Thymus (tissue), 11 donors: Measurements from ENCODE around the gene CRTC1. TPM values are rescaled to one million over a fixed set of nuclear protein-coding genes. Genes with fewer than 3 reads are reported as not detected.

ENCODE experiments used
- DNase-seq, 9 donors: peaks; one replicate each; pipeline ENCODE4 v3.0.0-alpha.2; 2013; ENCODE audit warnings: low spot score in 9 of 9, low read depth in 6 of 9, missing footprints in 1 of 9
- H3K27ac ChIP-seq, 2 donors: one replicate each; pipeline ENCODE4 v1.5.1; 2013; ENCODE audit warnings: control low read depth in 1 of 2, low read depth in 1 of 2, low read length in 1 of 2, mild to moderate bottlenecking in 1 of 2, moderate library complexity in 1 of 2
- H3K27me3 ChIP-seq, 2 donors: one replicate each; pipeline ENCODE4 v1.5.1; 2013; ENCODE audit warnings: low read length in 1 of 2; ENCODE audit not compliant: control insufficient read depth in 2 of 2, insufficient read depth in 1 of 2
- H3K36me3 ChIP-seq, 2 donors: one replicate each; pipeline ENCODE4 v1.5.1; 2013; ENCODE audit warnings: low read length in 1 of 2, mild to moderate bottlenecking in 1 of 2, moderate library complexity in 1 of 2; ENCODE audit not compliant: control insufficient read depth in 2 of 2, insufficient read depth in 2 of 2
- H3K4me1 ChIP-seq, 2 donors: one replicate each; pipeline ENCODE4 v1.5.1; 2013; ENCODE audit warnings: low read length in 2 of 2; ENCODE audit not compliant: control insufficient read depth in 2 of 2, insufficient read depth in 2 of 2
- H3K4me3 ChIP-seq, 2 donors: one replicate each; pipeline ENCODE4 v1.5.1; 2013; ENCODE audit warnings: low read length in 2 of 2, control low read depth in 1 of 2, mild to moderate bottlenecking in 1 of 2
- H3K9me3 ChIP-seq, 2 donors: one replicate each; pipeline ENCODE4 v1.5.1; 2013; ENCODE audit warnings: low read length in 1 of 2, mild to moderate bottlenecking in 1 of 2; ENCODE audit not compliant: control insufficient read depth in 2 of 2, insufficient read depth in 1 of 2
- WGBS: extraction: QIAGEN DNeasy Blood & Tissue Kit; methylation state at CpG from one replicate; pipeline ENCODE4 v1.1.7; 2013; 5-methylcytosine and 5-hydroxymethylcytosine counted together
- polyA plus RNA-seq: library from polyadenylated mRNA; stranded (reverse); fragments of 200-250 nt; gene quantifications from one replicate; pipeline ENCODE4 v1.2.3, GENCODE V29; 2013
- total RNA-seq: library from RNA; stranded (reverse); fragments of 120-200 nt; gene quantifications from one replicate; pipeline ENCODE4 v1.2.4, GENCODE V29; 2013
- donor health status: healthy.

The CRTC1 gene
- total and polyA plus RNA-seq, 2 donors: 1.2 to 9.7 TPM

DNA sequence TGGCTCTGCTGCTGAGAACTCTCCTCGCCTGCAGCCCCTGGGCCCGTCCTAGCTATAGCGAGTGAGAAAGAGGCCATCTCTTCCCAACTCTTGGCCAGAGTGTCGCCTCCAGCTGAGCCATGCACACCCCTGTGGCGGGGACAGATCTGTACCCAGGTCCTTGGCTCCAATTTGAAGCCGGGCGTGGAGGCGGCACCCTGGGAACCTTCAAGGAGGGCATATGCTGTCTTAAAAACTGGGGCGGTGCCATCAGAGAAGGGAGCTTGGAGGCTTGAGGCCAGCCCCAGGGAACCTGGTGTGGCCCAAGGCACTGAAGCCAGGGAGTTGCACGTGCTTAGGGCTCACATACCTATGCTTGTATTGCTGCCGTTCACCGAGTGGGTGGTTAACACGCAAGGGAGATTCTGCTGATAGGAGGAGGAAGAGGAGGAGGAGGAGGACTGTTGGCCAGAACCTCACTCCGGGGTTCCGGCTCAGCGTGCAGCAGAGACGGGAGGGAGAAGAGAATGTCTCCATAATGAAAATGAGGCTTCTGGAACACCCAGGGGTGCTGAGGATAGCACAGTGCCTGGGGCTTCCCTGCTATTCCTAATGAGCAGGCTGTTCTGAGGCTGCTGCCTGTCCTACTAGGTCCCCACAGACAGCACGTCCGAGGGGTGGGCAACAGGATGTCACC, 67.0 kb downstream of the CRTC1 start:
- DNase-seq: no peak
- H3K36me3 ChIP-seq: peaks cover 2 to 10% of the 10 kb centered on the region in 2 donors
- WGBS: 98% methylated on average over 19 of the region's 19 CpGs

DNA sequence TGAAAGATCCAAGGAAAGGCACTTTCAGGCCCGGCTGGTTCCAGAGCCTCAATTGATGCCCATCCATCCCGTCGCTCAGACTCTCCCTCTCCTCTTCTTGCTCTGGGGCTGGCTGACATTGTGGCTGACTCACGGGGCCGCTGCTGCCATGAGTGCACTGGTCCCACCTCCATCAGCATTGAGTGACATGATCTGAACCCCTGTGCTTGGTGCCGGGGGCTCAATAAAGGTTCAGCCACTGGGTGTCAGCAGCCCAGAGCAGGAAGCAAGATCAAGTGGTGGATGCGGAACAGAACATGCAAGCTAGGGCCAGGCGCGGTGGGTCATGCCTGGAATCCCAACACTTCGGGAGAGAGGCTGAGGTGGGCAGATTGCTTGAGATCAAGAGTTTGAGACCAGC, 68.1 kb downstream of the CRTC1 start:
- WGBS: 96% methylated on average over 10 of the region's 10 CpGs
- Histone ChIP-seq H3K4me1 (peaks cover 0 to 4% of the 10 kb centered on the region in 2 donors), H3K36me3 (peaks cover 2 to 12% of the 10 kb centered on the region in 2 donors), H3K9me3 (no peaks in the 10 kb centered on the region), H3K27me3 (no peaks in the 10 kb centered on the region), H3K4me3 (no peak overlapping the region), H3K27ac (no peak overlapping the region)
- no peak for DNase-seq

More for the DNA sequence above, 67.0 kb downstream of the CRTC1 start:
- Histone ChIP-seq H3K27me3 (no peaks in the 10 kb centered on the region), H3K4me3 (no peak overlapping the region), H3K27ac (no peak overlapping the region), H3K4me1 (peaks cover 0 to 10% of the 10 kb centered on the region in 2 donors), H3K9me3 (no peaks in the 10 kb centered on the region)

DNA sequence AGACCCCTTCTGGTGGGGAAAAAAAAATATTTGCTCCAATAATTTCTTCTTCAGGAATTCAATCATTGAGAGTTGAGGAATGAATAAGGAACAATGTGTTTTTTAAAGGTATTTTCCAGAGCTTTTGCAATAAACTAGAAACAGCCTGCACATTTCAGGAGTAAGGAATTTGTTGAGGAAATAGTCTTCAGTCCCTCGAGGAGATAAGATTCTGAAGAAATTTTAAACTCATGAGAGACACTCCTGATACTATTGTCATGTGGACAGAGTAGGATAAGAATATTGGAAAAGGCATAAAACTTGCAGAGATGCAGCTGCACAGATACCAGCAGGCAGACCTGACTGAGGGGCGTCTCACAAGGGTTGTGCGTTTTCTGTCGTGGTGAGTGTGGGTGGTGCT, 71.0 kb downstream of the CRTC1 start:
- DNase-seq: no peak
- Histone ChIP-seq H3K4me3 (no peak overlapping the region), H3K36me3 (peaks cover 2 to 16% of the 10 kb centered on the region in 2 donors), H3K4me1 (no peaks in the 10 kb centered on the region), H3K9me3 (no peaks in the 10 kb centered on the region), H3K27ac (no peak overlapping the region), H3K27me3 (no peaks in the 10 kb centered on the region)
- WGBS: 97% methylated on average over 4 of the region's 4 CpGs

DNA sequence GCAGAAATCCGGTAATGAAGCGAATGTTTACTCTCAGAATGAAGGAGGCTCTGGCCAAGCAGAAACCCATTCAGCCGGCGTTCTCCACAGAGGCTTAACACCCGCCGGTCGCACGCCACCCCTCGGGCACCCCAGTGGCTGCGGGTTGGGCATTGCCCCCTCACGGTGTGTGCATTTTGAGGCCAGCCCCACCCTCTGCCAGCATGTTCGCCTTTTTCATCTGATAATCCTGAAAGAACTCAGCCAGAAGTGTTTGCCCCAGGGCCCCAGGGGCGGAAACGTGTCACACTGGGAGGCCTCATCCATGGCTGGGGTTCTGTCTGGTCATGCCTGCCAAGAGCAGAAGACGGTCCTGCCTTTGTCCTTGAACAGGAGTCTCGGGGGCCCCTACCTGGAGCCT, 73.4 kb downstream of the CRTC1 start:
- WGBS: 96% methylated on average over 16 of the region's 16 CpGs

DNA sequence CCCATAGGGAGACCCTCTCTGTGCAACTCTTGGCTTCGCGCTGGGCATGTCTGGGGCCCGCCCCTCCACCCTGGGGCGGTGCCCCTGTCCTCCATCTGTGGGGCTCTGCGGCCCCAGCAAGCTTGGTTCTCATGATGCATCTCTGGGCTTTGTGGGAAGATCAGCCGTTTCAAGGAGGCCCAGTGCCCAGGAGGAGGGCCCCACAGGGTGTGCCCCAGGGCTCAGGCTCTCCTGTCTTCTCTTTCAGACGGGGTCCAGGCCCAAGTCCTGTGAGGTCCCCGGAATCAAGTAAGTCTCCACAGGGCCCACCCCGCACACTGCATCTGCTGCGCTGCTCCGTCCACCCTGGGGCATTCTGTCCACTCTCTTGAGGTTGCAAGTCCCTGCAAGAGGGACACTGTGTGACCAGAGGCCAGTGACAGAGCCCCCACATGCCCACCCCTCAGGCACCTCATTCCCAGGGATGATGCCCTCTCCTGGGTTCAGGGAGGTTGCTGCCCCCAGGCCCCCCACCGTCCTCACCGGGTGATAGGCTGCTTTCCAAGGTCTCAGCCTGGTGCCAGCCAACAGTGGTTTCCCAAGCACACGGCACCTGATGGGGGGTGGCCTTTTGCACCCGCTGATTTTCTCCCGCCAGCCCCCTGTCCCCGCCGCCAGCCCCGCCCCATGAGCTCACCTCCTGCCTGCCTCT, 76.0 kb downstream of the CRTC1 start:
- H3K9me3 ChIP-seq: no peaks in the 10 kb centered on the region
- H3K27me3 ChIP-seq: no peaks in the 10 kb centered on the region
- no peak for DNase-seq
- no peak overlapping the region for H3K27ac ChIP-seq
- peaks cover 0 to 11% of the 10 kb centered on the region in 2 donors for H3K4me1 ChIP-seq
- H3K36me3 ChIP-seq: peaks cover 0 to 6% of the 10 kb centered on the region in 2 donors
- 96% methylated on average over 19 of the region's 19 CpGs for WGBS
- H3K4me3 ChIP-seq: no peak overlapping the region

More for the DNA sequence above, 73.4 kb downstream of the CRTC1 start:
- Histone ChIP-seq H3K4me3 (no peak overlapping the region), H3K36me3 (peaks cover 2 to 8% of the 10 kb centered on the region in 2 donors), H3K4me1 (peaks cover 0 to 3% of the 10 kb centered on the region in 2 donors), H3K9me3 (no peaks in the 10 kb centered on the region), H3K27ac (no peak overlapping the region), H3K27me3 (no peaks in the 10 kb centered on the region)
- DNase-seq: no peak

DNA sequence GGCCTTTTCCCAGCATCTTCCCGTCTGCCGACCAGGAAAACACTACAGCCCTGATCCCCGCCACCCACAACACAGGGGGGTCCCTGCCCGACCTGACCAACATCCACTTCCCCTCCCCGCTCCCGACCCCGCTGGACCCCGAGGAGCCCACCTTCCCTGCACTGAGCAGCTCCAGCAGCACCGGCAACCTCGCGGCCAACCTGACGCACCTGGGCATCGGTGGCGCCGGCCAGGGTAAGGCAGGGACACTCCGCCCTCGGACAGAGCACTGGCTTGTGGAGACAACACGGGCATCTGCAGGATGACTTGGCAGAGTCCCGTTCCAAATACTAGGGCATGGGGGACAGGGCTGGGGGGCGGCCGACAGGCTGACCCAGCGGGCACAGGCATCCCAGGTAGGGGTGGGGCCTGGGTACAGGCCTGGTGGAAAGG, 76.5 kb downstream of the CRTC1 start:
- peaks cover 0 to 17% of the 10 kb centered on the region in 2 donors for H3K4me1 ChIP-seq
- H3K36me3 ChIP-seq: peaks cover 0 to 6% of the 10 kb centered on the region in 2 donors
- no peaks in the 10 kb centered on the region for H3K27me3 ChIP-seq
- H3K27ac ChIP-seq: no peak overlapping the region
- WGBS: 96% methylated on average over 22 of the region's 22 CpGs
- DNase-seq: no peak
- H3K9me3 ChIP-seq: no peaks in the 10 kb centered on the region
- no peak overlapping the region for H3K4me3 ChIP-seq

DNA sequence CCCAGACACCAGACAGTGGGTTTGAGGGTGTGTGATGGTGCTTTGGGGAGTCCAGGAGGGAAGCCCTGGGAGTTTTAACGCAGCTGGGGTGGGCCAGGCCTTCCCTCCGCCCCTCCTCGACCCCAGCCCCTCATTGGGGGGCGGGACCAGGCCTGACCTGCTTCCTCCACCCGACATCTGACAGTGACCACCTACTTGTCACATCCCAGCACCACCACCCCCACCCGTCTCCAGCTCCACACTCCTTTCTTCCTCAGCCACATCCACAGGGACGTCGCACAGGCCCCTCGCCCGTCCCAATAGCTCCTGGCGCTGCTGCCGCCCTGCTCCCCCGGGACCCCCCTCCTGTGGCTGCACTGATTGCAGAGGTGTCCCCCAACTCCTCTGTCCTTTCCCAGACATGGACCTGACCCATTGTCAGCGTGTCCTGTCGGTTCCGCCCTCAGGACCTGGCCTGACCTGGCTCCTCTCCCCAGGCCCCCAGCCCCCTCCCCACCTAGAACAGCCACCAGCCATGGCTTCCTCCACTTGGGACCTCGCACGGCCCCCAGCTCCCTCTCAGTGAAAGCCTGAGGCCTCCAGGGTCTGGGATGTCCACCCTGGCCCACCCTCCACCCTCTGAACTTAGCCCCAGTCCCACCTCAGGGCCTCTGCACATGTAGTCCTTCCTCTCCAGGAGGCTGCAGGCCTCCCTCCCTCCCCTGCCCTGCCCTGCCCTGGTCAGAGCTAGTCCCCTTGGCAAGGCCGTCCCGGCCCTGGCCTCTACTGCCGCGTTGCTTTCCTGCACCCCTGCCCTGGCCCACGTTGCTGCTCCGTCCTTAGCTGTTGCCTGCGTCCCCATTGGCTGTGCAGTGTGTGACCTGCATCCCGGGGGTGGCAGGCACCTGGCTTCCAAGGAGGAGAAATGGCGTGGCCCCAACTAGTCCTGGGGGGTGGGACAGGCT, 77.2 kb downstream of the CRTC1 start:
- Histone ChIP-seq H3K27me3 (no peaks in the 10 kb centered on the region), H3K27ac (no peak overlapping the region), H3K36me3 (peaks cover 0 to 6% of the 10 kb centered on the region in 2 donors), H3K4me1 (peaks cover 0 to 22% of the 10 kb centered on the region in 2 donors), H3K9me3 (peaks cover 0 to 5% of the 10 kb centered on the region in 2 donors), H3K4me3 (no peak overlapping the region)
- 98% methylated on average over 27 of the region's 27 CpGs for WGBS
- DNase-seq: no peak

DNA sequence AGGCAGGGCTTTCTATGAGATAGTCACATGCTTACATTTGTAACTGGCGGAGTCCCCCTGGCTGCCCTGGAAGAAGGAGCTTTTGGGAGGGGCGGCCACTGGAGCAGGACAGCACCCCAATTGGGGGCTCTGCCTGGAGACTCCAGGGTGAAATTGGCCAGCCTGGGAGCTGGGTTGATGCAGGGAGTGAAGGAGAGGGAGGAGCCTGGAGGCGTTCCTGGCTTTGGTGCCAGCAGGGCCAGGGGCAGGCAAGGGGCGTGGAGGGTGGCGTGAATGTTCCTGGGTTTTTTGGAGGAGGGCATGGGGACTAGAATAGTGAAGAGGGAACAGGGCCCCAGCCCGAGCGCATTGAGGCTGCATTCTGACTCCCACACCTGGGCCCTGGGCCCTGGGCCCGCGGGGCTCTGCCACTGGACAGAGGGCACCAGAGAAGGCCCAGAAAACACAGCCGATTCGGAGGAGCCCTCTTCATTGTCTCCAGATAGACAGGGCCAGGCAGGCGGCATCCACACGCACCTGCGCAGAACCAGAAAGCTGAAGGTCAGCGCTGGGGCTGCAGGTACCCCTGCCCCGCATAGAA, 78.1 kb downstream of the CRTC1 start:
- Histone ChIP-seq H3K27ac (no peak overlapping the region), H3K36me3 (peaks cover 0 to 4% of the 10 kb centered on the region in 2 donors), H3K9me3 (peaks cover 0 to 5% of the 10 kb centered on the region in 2 donors), H3K4me3 (no peak overlapping the region), H3K4me1 (peaks cover 0 to 22% of the 10 kb centered on the region in 2 donors), H3K27me3 (no peaks in the 10 kb centered on the region)
- WGBS: 97% methylated on average over 16 of the region's 16 CpGs
- no peak for DNase-seq
